Measurements from ENCODE around the gene CRISPLD2. TPM values are rescaled to one million over a fixed set of nuclear protein-coding genes. Genes with fewer than 3 reads are reported as not detected.
A peak's percentile ranks its signal among the peaks of the same experiment; 100 is the strongest.
"Not testable (repeated sequence)": the region's sequence is repeated elsewhere in the genome, so short reads cannot be mapped to it uniquely, and the experiment has no call there.

The CRISPLD2 gene
- total and polyA plus RNA-seq, 5 experiments from 2014 or later = 0.05 to 0.24 (median 0.07) TPM; not detected in 2

- Mint-ChIP-seq H3K4me1 (no peaks in the 10 kb centered on the region), H3K27ac (no peak overlapping the region), H3K4me3 (no peak overlapping the region), H3K27me3 (peaks cover 3 to 11% (median 5%) of the 10 kb centered on the region in 5 donors), H3K36me3 (peaks cover 0 to 23% (median 6%) of the 10 kb centered on the region in 3 donors), H3K9me3 (peaks cover 5 to 34% (median 18%) of the 10 kb centered on the region in 9 donors)
- DNase-seq = no peak
- ATAC-seq = no peak
- POLR2A ChIA-PET = no interaction called here
These were observed 43.2 kb downstream of the CRISPLD2 start for GRCh38 chr16:84862804-84863480.

GRCh38 chr16:84863481-84863814 lies 43.7 kb downstream of the CRISPLD2 start:
- peaks cover 3 to 13% (median 5%) of the 10 kb centered on the region in 5 donors for H3K27me3 Mint-ChIP-seq
- H3K27ac Mint-ChIP-seq = no peak overlapping the region
- H3K36me3 Mint-ChIP-seq = peaks cover 0 to 21% (median 6%) of the 10 kb centered on the region in 3 donors
- H3K4me3 Mint-ChIP-seq = no peak overlapping the region
- no peak for ATAC-seq
- DNase-seq = no peak
- H3K4me1 Mint-ChIP-seq = no peaks in the 10 kb centered on the region
- peaks cover 5 to 29% (median 18%) of the 10 kb centered on the region in 9 donors for H3K9me3 Mint-ChIP-seq
- POLR2A ChIA-PET = no interaction called here

GRCh38 chr16:84864326-84864955 lies 44.7 kb downstream of the CRISPLD2 start:
- DNase-seq (no peak), ATAC-seq (no peak)
- peaks cover 5 to 19% (median 16%) of the 10 kb centered on the region in 9 donors for H3K9me3 Mint-ChIP-seq
- H3K27ac Mint-ChIP-seq = peak overlapping the region in 1 of 10 donors; percentile 43
- peaks cover 0 to 16% (median 6%) of the 10 kb centered on the region in 3 donors for H3K36me3 Mint-ChIP-seq
- no peak overlapping the region for H3K4me3 Mint-ChIP-seq
- H3K4me1 Mint-ChIP-seq = no peaks in the 10 kb centered on the region
- POLR2A ChIA-PET = no interaction called here
- H3K27me3 Mint-ChIP-seq = peaks cover 3 to 13% (median 5%) of the 10 kb centered on the region in 5 donors

GRCh38 chr16:84867696-84868095 lies 47.9 kb downstream of the CRISPLD2 start:
- Mint-ChIP-seq H3K4me3 (no peak overlapping the region), H3K27me3 (peaks cover 2 to 13% (median 3%) of the 10 kb centered on the region in 5 donors), H3K4me1 (no peaks in the 10 kb centered on the region), H3K9me3 (no peaks in the 10 kb centered on the region), H3K36me3 (no peaks in the 10 kb centered on the region), H3K27ac (no peak overlapping the region)
- POLR2A ChIA-PET = no interaction called here
- ATAC-seq (no peak), DNase-seq (no peak)

- Mint-ChIP-seq H3K27ac (no peak overlapping the region), H3K36me3 (no peaks in the 10 kb centered on the region), H3K27me3 (peaks cover 2 to 13% (median 3%) of the 10 kb centered on the region in 5 donors), H3K9me3 (no peaks in the 10 kb centered on the region), H3K4me3 (no peak overlapping the region), H3K4me1 (no peaks in the 10 kb centered on the region)
- no peak for ATAC-seq
- POLR2A ChIA-PET = no interaction called here
- no peak for DNase-seq
These were observed 48.5 kb downstream of the CRISPLD2 start for GRCh38 chr16:84868328-84868727.

- H3K4me3 Mint-ChIP-seq = no peak overlapping the region
- DNase-seq = no peak
- H3K27ac Mint-ChIP-seq = no peak overlapping the region
- ATAC-seq = no peak
- H3K36me3 Mint-ChIP-seq = no peaks in the 10 kb centered on the region
- H3K4me1 Mint-ChIP-seq = no peaks in the 10 kb centered on the region
- POLR2A ChIA-PET = no interaction called here
- H3K9me3 Mint-ChIP-seq = no peaks in the 10 kb centered on the region
- H3K27me3 Mint-ChIP-seq = peaks cover 2 to 13% (median 3%) of the 10 kb centered on the region in 5 donors
These were observed 49.2 kb downstream of the CRISPLD2 start for GRCh38 chr16:84868829-84869472.

- POLR2A ChIA-PET = no interaction called here
- no peaks in the 10 kb centered on the region for H3K36me3 Mint-ChIP-seq
- DNase-seq (no peak), ATAC-seq (no peak)
- no peak overlapping the region for H3K4me3 Mint-ChIP-seq
- no peak overlapping the region for H3K27ac Mint-ChIP-seq
- peaks cover 2 to 12% (median 3%) of the 10 kb centered on the region in 5 donors for H3K27me3 Mint-ChIP-seq
- no peaks in the 10 kb centered on the region for H3K4me1 Mint-ChIP-seq
- no peaks in the 10 kb centered on the region for H3K9me3 Mint-ChIP-seq
These were observed 49.7 kb downstream of the CRISPLD2 start for GRCh38 chr16:84869473-84869845.

GRCh38 chr16:84872971-84873370 lies 53.2 kb downstream of the CRISPLD2 start:
- H3K4me3 Mint-ChIP-seq, H3K4me1 Mint-ChIP-seq: not testable (repeated sequence)
- POLR2A ChIA-PET = interaction anchor here (0.7 kb wide), 1 partner anchor 96 kb away, joined by 3 read pairs; no protein-coding TSS in a partner anchor

GRCh38 chr16:84874004-84874435 lies 54.2 kb downstream of the CRISPLD2 start:
- no peak for DNase-seq
- no peaks in the 10 kb centered on the region for H3K27me3 Mint-ChIP-seq

More at GRCh38 chr16:84872971-84873370, 53.2 kb downstream of the CRISPLD2 start:
- ATAC-seq, H3K36me3 Mint-ChIP-seq, DNase-seq, H3K27me3 Mint-ChIP-seq, H3K9me3 Mint-ChIP-seq, H3K27ac Mint-ChIP-seq: not testable (repeated sequence)

GRCh38 chr16:84874553-84874952 lies 54.8 kb downstream of the CRISPLD2 start:
- no peaks in the 10 kb centered on the region for H3K36me3 Mint-ChIP-seq
- peaks cover 0 to under 1% (median 0%) of the 10 kb centered on the region in 5 donors for H3K27me3 Mint-ChIP-seq
- no peaks in the 10 kb centered on the region for H3K4me1 Mint-ChIP-seq
- H3K4me3 Mint-ChIP-seq = no peak overlapping the region
- DNase-seq = no peak
- no peaks in the 10 kb centered on the region for H3K9me3 Mint-ChIP-seq
- POLR2A ChIA-PET = interaction anchor here (0.6 kb wide), 1 partner anchor 60 kb away, joined by 5 read pairs; no protein-coding TSS in a partner anchor
- peak overlapping the region in 1 of 10 donors; percentile 71 for H3K27ac Mint-ChIP-seq
- no peak for ATAC-seq

More at GRCh38 chr16:84874004-84874435, 54.2 kb downstream of the CRISPLD2 start:
- ATAC-seq = no peak
- POLR2A ChIA-PET = interaction anchor here (0.6 kb wide), 1 partner anchor 60 kb away, joined by 5 read pairs; no protein-coding TSS in a partner anchor
- Mint-ChIP-seq H3K36me3 (no peaks in the 10 kb centered on the region), H3K9me3 (no peaks in the 10 kb centered on the region), H3K27ac (peak overlapping the region in 1 of 10 donors; percentile 71), H3K4me1 (no peaks in the 10 kb centered on the region), H3K4me3 (no peak overlapping the region)

GRCh38 chr16:84874983-84875382 lies 55.2 kb downstream of the CRISPLD2 start:
- Mint-ChIP-seq H3K27ac (no peak overlapping the region), H3K4me3 (no peak overlapping the region), H3K4me1 (no peaks in the 10 kb centered on the region), H3K27me3 (peaks cover 0 to 2% (median 0%) of the 10 kb centered on the region in 5 donors), H3K36me3 (no peaks in the 10 kb centered on the region), H3K9me3 (no peaks in the 10 kb centered on the region)
- POLR2A ChIA-PET = no interaction called here
- no peak for ATAC-seq
- no peak for DNase-seq

GRCh38 chr16:84875846-84876245 lies 56.1 kb downstream of the CRISPLD2 start:
- peaks cover 0 to 2% (median 0%) of the 10 kb centered on the region in 5 donors for H3K27me3 Mint-ChIP-seq
- POLR2A ChIA-PET = no interaction called here

More at GRCh38 chr16:84875846-84876245, 56.1 kb downstream of the CRISPLD2 start:
- Mint-ChIP-seq H3K4me1 (no peaks in the 10 kb centered on the region), H3K9me3 (no peaks in the 10 kb centered on the region), H3K27ac (no peak overlapping the region), H3K36me3 (no peaks in the 10 kb centered on the region), H3K4me3 (no peak overlapping the region)
- ATAC-seq (no peak), DNase-seq (no peak)
